Gastroesophageal sphincter (tissue), 4 donors: ENCODE results near the gene MACROD2. TPM values are rescaled to one million over a fixed set of nuclear protein-coding genes. Genes with fewer than 3 reads are reported as not detected.

Experiments used
- ATAC-seq: fragments of 150-250 bp; one replicate; pipeline ENCODE4 v1.9.1; 2016; ENCODE audit warnings: mild to moderate bottlenecking, moderate library complexity
- H3K27ac ChIP-seq, 4 donors: fragments of 200-600 bp; sonication (generic) in 3 of 4; 1 replicate in 3 of 4; 2 replicates in 1 of 4; pipeline ENCODE4 v1.5.1; 2016 to 2019
- H3K27me3 ChIP-seq: fragments of 200-600 bp; sonication (generic); one replicate; pipeline ENCODE4 v1.5.1; 2019
- H3K36me3 ChIP-seq, 2 donors: fragments of 200-600 bp; sonication (generic); one replicate each; pipeline ENCODE4 v1.5.1; 2019; ENCODE audit warnings: control low read depth in 1 of 2
- H3K4me1 ChIP-seq, 3 donors: fragments of 200-600 bp; sonication (generic); 1 replicate in 2 of 3; 2 replicates in 1 of 3; pipeline ENCODE4 v1.5.1; 2016 to 2019; ENCODE audit warnings: control low read depth in 2 of 3
- H3K4me3 ChIP-seq, 2 donors: fragments of 200-600 bp; sonication (generic); one replicate each; pipeline ENCODE4 v1.5.1; 2019; ENCODE audit warnings: mild to moderate bottlenecking in 1 of 2, moderate library complexity in 1 of 2
- H3K9me3 ChIP-seq, 3 donors: fragments of 200-600 bp; sonication (generic); one replicate each; pipeline ENCODE4 v1.5.1; 2017 to 2019; ENCODE audit warnings: control low read depth in 2 of 3
- EP300 ChIP-seq: sonication (generic); formaldehyde crosslinking; IDR thresholded peaks from one replicate; pipeline ENCODE4 v1.6.1; 2017; ENCODE audit warnings: antibody characterized with exemption, mild to moderate bottlenecking
- POLR2A ChIP-seq, 2 donors: fragments of 450-650 bp; IDR thresholded peaks; one replicate each; pipeline ENCODE4 v1.6.1; 2017; ENCODE audit warnings: antibody characterized with exemption in 2 of 2, mild to moderate bottlenecking in 2 of 2, moderate library complexity in 1 of 2
- POLR2AphosphoS5 ChIP-seq: sonication (generic); formaldehyde crosslinking; IDR thresholded peaks from one replicate; pipeline ENCODE4 v1.6.1; 2017; ENCODE audit warnings: antibody characterized with exemption
- WGBS, 2 donors: methylation state at CpG; one replicate each; pipeline ENCODE4 v1.1.5; 2018; ENCODE audit warnings: low coverage in 1 of 2; 5-methylcytosine and 5-hydroxymethylcytosine counted together
- total RNA-seq, 4 donors: library from RNA; depleted of rRNA; stranded (reverse); fragments of >200 nt; gene quantifications; one replicate each; pipeline ENCODE4 v1.1.0, GENCODE V29; 2016
- TF ChIP-seq, protein P1 (sequence below), 4 experiments: fragments of 200-600 bp in 2 of 4; fragments of 450-650 bp in 2 of 4; sonication (generic) in 1 of 4; IDR thresholded peaks; one replicate each; pipeline ENCODE4 v1.5.1; 2017 to 2019; ENCODE audit warnings: antibody characterized with exemption in 4 of 4, mild to moderate bottlenecking in 2 of 4, moderate library complexity in 2 of 4

MACROD2 gene
- total RNA-seq, 4 donors from 2014 or later, result 4.0 to 12.1 (median 7.4) TPM

DNA sequence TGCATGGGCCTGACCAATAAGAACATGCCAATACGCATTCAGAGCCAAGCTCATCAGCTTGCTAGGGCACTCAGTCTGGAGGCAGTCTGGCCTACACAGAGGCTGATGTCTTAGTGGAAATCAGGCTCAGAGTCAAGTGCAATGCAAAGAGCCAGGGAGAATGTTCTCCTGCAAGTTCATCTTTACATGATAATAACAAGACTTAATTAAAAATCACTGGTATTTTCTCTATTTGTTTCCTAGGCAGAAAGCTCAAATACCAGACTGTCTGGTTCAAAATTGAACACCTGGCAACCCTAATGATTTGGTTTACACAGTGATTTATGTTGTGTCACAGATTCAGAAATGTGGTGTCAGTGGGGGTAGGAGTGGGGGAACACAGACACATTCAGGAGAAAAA, 1031.4 kb downstream of the MACROD2 start:
- no peaks in the 10 kb centered on the region for H3K36me3 ChIP-seq
- TF ChIP-seq POLR2A (IDR thresholded peaks at IDR 0.05) (no peak), POLR2AphosphoS5 (no peak), EP300 (no peak)
- TF ChIP-seq, protein P1, sequence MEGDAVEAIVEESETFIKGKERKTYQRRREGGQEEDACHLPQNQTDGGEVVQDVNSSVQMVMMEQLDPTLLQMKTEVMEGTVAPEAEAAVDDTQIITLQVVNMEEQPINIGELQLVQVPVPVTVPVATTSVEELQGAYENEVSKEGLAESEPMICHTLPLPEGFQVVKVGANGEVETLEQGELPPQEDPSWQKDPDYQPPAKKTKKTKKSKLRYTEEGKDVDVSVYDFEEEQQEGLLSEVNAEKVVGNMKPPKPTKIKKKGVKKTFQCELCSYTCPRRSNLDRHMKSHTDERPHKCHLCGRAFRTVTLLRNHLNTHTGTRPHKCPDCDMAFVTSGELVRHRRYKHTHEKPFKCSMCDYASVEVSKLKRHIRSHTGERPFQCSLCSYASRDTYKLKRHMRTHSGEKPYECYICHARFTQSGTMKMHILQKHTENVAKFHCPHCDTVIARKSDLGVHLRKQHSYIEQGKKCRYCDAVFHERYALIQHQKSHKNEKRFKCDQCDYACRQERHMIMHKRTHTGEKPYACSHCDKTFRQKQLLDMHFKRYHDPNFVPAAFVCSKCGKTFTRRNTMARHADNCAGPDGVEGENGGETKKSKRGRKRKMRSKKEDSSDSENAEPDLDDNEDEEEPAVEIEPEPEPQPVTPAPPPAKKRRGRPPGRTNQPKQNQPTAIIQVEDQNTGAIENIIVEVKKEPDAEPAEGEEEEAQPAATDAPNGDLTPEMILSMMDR (IDR thresholded peaks at IDR 0.05), result no peak
- no peak for ATAC-seq

DNA sequence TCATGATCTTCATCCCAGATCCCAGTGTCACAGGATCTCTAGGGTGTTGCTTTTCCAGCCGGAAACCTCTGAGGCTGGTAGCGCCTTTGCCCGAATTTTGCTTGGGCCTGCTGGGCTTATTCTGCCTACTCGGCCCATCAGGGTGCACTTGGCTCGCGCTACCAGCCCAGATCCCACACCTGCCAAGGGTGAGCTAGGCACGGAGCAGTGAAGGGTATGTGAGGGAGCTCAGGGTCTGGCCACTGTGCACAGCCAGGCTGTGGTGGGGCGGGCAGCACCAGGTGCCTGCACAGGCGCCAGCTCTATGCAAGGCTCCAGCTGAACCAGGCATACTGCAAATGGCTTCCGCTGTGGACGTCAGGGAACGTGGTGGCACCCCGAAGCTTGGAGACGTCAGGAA, 1035.5 kb downstream of the MACROD2 start:
- no CpG with 5 or more reads among the region's 14 CpGs for WGBS, 2 donors
- Histone ChIP-seq H3K27ac (no peak overlapping the region), H3K9me3 (no peaks in the 10 kb centered on the region), H3K4me1 (no peaks in the 10 kb centered on the region), H3K27me3 (no peaks in the 10 kb centered on the region), H3K36me3 (no peaks in the 10 kb centered on the region), H3K4me3 (no peak overlapping the region)
- no peak for TF ChIP-seq POLR2AphosphoS5
- no peak for TF ChIP-seq EP300
- TF ChIP-seq, protein P1 (IDR thresholded peaks at IDR 0.05), result no peak
- ATAC-seq, result no peak

More for the DNA sequence above, 1031.4 kb downstream of the MACROD2 start:
- Histone ChIP-seq H3K27ac (no peak overlapping the region), H3K9me3 (no peaks in the 10 kb centered on the region), H3K4me3 (no peak overlapping the region), H3K27me3 (no peaks in the 10 kb centered on the region), H3K4me1 (no peaks in the 10 kb centered on the region)
- 63 to 100% methylated on average over 1 of the region's 1 CpG for WGBS, 2 donors

- H3K4me1 ChIP-seq, result no peaks in the 10 kb centered on the region
- no peaks in the 10 kb centered on the region for H3K9me3 ChIP-seq
- ATAC-seq, result peak; percentile 24
- no peaks in the 10 kb centered on the region for H3K27me3 ChIP-seq
- TF ChIP-seq EP300 (no peak), POLR2A (IDR thresholded peaks at IDR 0.05) (no peak), POLR2AphosphoS5 (no peak)
- TF ChIP-seq, protein P1 (IDR thresholded peaks at IDR 0.05), result no peak
- WGBS, 2 donors, result 85% methylated on average over 9 of the region's 32 CpGs; no CpG with 5 or more reads in 1 of the 2 donors
- H3K4me3 ChIP-seq, result no peak overlapping the region
- H3K27ac ChIP-seq, result no peak overlapping the region
- H3K36me3 ChIP-seq, result no peaks in the 10 kb centered on the region
Measured at GRCh38 chr20:15031546-15032351, 1036.4 kb downstream of the MACROD2 start.

GRCh38 chr20:15032352-15032622, 1037.0 kb downstream of the MACROD2 start:
- no peaks in the 10 kb centered on the region for H3K4me1 ChIP-seq
- WGBS, 2 donors, result 71 to 86% methylated on average over 3 to 11 of the region's 11 CpGs
- H3K4me3 ChIP-seq, result no peak overlapping the region
- no peak for TF ChIP-seq POLR2AphosphoS5
- no peak for TF ChIP-seq EP300
- TF ChIP-seq, protein P1 (IDR thresholded peaks at IDR 0.05), result no peak
- TF ChIP-seq POLR2A (IDR thresholded peaks at IDR 0.05), result no peak
- H3K27me3 ChIP-seq, result no peaks in the 10 kb centered on the region
- no peaks in the 10 kb centered on the region for H3K36me3 ChIP-seq
- no peak overlapping the region for H3K27ac ChIP-seq
- no peaks in the 10 kb centered on the region for H3K9me3 ChIP-seq
- peak; percentile 28 for ATAC-seq

GRCh38 chr20:15033269-15033668, 1038.0 kb downstream of the MACROD2 start:
- H3K36me3 ChIP-seq, result no peaks in the 10 kb centered on the region
- ATAC-seq, result no peak
- no peaks in the 10 kb centered on the region for H3K27me3 ChIP-seq
- WGBS, 2 donors, result 34 to 35% methylated on average over 3 to 4 of the region's 4 CpGs
- no peak overlapping the region for H3K27ac ChIP-seq
- H3K9me3 ChIP-seq, result no peaks in the 10 kb centered on the region
- H3K4me3 ChIP-seq, result no peak overlapping the region
- no peaks in the 10 kb centered on the region for H3K4me1 ChIP-seq
- TF ChIP-seq, protein P1 (IDR thresholded peaks at IDR 0.05), result no peak
- TF ChIP-seq EP300 (no peak), POLR2AphosphoS5 (no peak), POLR2A (IDR thresholded peaks at IDR 0.05) (no peak)
